CD4-positive, alpha-beta T cell treated with Interleukin-6 at 100 ng/mL for 8 hours (primary cell): Measurements from ENCODE around the gene PYGB.

Source experiments
- DNase-seq: peaks from one replicate; pipeline ENCODE4 v3.0.0-alpha.2; 2020; ENCODE audit warnings: mixed read lengths, low spot score

PYGB gene

GRCh38 chr20:25336561-25337422 lies 88.9 kb downstream of the PYGB start:
- DNase-seq = no peak

GRCh38 chr20:25338112-25339023 lies 90.5 kb downstream of the PYGB start:
- DNase-seq = no peak

GRCh38 chr20:25339608-25340007 lies 91.7 kb downstream of the PYGB start:
- no peak for DNase-seq

- DNase-seq = no peak
Measured at GRCh38 chr20:25340380-25340779, 92.5 kb downstream of the PYGB start.

- DNase-seq = no peak
Measured at GRCh38 chr20:25341716-25342680, 94.1 kb downstream of the PYGB start.

DNA sequence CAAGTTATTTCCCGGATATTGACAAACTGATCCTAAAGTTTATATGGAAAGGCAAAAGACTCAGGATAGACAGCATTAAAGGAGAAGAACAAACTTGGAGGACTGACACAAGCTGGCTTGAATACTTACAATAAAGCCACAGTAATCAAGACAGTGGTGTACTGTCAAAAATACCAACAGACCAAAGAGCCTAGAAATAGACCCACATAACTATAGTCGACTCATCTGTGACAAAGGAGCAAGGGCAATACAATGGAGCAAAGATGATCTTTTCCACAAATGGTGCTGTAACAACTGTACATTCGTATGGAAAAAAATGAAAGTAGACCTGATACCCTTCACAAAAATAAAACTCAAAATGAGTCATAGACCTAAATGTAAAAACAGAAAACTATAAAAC lies 96.7 kb downstream of the PYGB start:
- no peak for DNase-seq

DNA sequence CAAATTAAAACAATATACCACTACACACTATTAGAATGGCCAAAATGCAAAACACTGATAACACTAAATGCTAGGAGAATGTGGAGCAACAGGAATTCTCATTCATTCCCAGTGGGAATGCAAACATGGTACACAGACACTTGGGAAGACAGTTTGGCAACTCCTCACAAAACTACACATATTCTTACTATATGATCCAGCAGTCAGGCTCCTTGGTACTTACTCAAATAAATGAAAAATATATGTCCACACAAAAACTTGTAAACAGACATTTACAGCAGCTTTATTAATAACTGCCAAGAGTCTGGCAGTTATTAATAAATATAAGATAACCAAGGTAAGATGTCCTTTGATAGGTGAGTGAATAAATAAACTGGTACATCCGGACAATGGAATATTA lies 97.8 kb downstream of the PYGB start:
- no peak for DNase-seq

DNA sequence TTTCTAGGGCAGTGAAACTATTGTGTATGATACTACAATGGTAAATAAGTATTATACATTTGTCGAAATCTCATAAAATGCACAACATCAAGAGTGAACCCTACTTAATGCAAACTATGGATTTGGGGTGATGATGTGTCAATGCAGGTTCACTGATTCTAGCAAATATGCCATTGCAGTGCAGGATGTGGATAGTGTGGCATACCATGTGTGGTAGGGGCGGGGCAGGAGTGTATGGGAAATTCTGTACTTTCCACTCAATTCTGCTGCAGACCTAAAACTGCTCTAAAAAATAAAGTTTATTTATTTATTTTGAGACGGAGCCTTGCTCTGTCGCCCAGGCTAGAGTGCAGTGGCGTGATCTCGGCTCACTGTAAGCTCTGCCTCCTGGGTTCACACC lies 98.5 kb downstream of the PYGB start:
- DNase-seq = no peak
